Ectodermal cell (in vitro differentiated cells): Measurements from ENCODE around the gene KRT4.

Source experiments
- H3K27ac ChIP-seq: 2 replicates; pipeline ENCODE4 v1.7.0; 2013; ENCODE audit warnings: mild to moderate bottlenecking, low read depth, low read length; ENCODE audit not compliant: insufficient read depth, poor library complexity, severe bottlenecking
- H3K27me3 ChIP-seq: 2 replicates; pipeline ENCODE4 v1.7.0; 2013; ENCODE audit warnings: mild to moderate bottlenecking, low read length; ENCODE audit not compliant: insufficient read depth, control insufficient read depth, poor library complexity, severe bottlenecking
- H3K36me3 ChIP-seq: one replicate; pipeline ENCODE4 v1.7.0; 2013; ENCODE audit warnings: low read length; ENCODE audit not compliant: control insufficient read depth, insufficient read depth
- H3K4me1 ChIP-seq: one replicate; pipeline ENCODE4 v1.7.0; 2013; ENCODE audit warnings: low read length; ENCODE audit not compliant: control insufficient read depth, insufficient read depth
- H3K4me3 ChIP-seq: 2 replicates; pipeline ENCODE4 v1.7.0; 2013; ENCODE audit warnings: low read depth, low read length, control low read depth; ENCODE audit not compliant: insufficient read depth
- H3K9me3 ChIP-seq: 2 replicates; pipeline ENCODE4 v1.7.0; 2013; ENCODE audit warnings: mild to moderate bottlenecking, low read length, moderate library complexity; ENCODE audit not compliant: control insufficient read depth
- WGBS, 2 experiments: methylation state at CpG; one replicate each; pipeline ENCODE4 v1.1.7; 2013; ENCODE audit warnings: missing lambda C conversion rate in 2 of 2; 5-methylcytosine and 5-hydroxymethylcytosine counted together

KRT4 gene

GRCh38 chr12:52828591-52829021, 14.7 kb upstream of the KRT4 start:
- 72 to 75% methylated on average over 2 of the region's 2 CpGs for WGBS, 2 experiments
- Histone ChIP-seq H3K27ac (no peak overlapping the region), H3K9me3 (no peaks in the 10 kb centered on the region)

GRCh38 chr12:52828156-52828555, 14.2 kb upstream of the KRT4 start:
- Histone ChIP-seq H3K4me3 (no peak overlapping the region), H3K9me3 (no peaks in the 10 kb centered on the region), H3K36me3 (no peaks in the 10 kb centered on the region), H3K4me1 (no peaks in the 10 kb centered on the region), H3K27me3 (no peaks in the 10 kb centered on the region), H3K27ac (no peak overlapping the region)

More at GRCh38 chr12:52828591-52829021, 14.7 kb upstream of the KRT4 start:
- Histone ChIP-seq H3K4me1 (no peaks in the 10 kb centered on the region), H3K4me3 (no peak overlapping the region), H3K36me3 (no peaks in the 10 kb centered on the region), H3K27me3 (no peaks in the 10 kb centered on the region)

GRCh38 chr12:52827499-52828090, 13.7 kb upstream of the KRT4 start:
- Histone ChIP-seq H3K27ac (no peak overlapping the region), H3K4me3 (no peak overlapping the region), H3K4me1 (no peaks in the 10 kb centered on the region), H3K36me3 (no peaks in the 10 kb centered on the region), H3K9me3 (no peaks in the 10 kb centered on the region), H3K27me3 (no peaks in the 10 kb centered on the region)
- WGBS, 2 experiments, result 92% methylated on average over 6 of the region's 6 CpGs

- Histone ChIP-seq H3K27me3 (no peaks in the 10 kb centered on the region), H3K9me3 (no peaks in the 10 kb centered on the region), H3K4me3 (no peak overlapping the region), H3K36me3 (no peaks in the 10 kb centered on the region), H3K27ac (no peak overlapping the region), H3K4me1 (peaks cover 3% of the 10 kb centered on the region)
- 94 to 95% methylated on average over 11 of the region's 11 CpGs for WGBS, 2 experiments
These were observed 12.9 kb upstream of the KRT4 start for GRCh38 chr12:52826611-52827498.

GRCh38 chr12:52825961-52826360, 12.0 kb upstream of the KRT4 start:
- 92 to 94% methylated on average over 4 of the region's 4 CpGs for WGBS, 2 experiments
- no peak overlapping the region for H3K27ac ChIP-seq
- H3K27me3 ChIP-seq, result no peaks in the 10 kb centered on the region
- H3K4me3 ChIP-seq, result no peak overlapping the region
- H3K36me3 ChIP-seq, result no peaks in the 10 kb centered on the region
- H3K4me1 ChIP-seq, result peaks cover 8% of the 10 kb centered on the region
- no peaks in the 10 kb centered on the region for H3K9me3 ChIP-seq

- H3K27me3 ChIP-seq, result no peaks in the 10 kb centered on the region
- no peaks in the 10 kb centered on the region for H3K9me3 ChIP-seq
- 91 to 94% methylated on average over 5 of the region's 5 CpGs for WGBS, 2 experiments
- H3K4me1 ChIP-seq, result peaks cover 15% of the 10 kb centered on the region
- no peaks in the 10 kb centered on the region for H3K36me3 ChIP-seq
- no peak overlapping the region for H3K4me3 ChIP-seq
- H3K27ac ChIP-seq, result no peak overlapping the region
These were observed 11.0 kb upstream of the KRT4 start for GRCh38 chr12:52824741-52825410.

- no peaks in the 10 kb centered on the region for H3K36me3 ChIP-seq
- H3K4me3 ChIP-seq, result no peak overlapping the region
- no peak overlapping the region for H3K27ac ChIP-seq
- no peaks in the 10 kb centered on the region for H3K27me3 ChIP-seq
- 94% methylated on average over 15 of the region's 15 CpGs for WGBS, 2 experiments
- H3K9me3 ChIP-seq, result no peaks in the 10 kb centered on the region
- peaks cover 20% of the 10 kb centered on the region for H3K4me1 ChIP-seq
These were observed 10.0 kb upstream of the KRT4 start for GRCh38 chr12:52823761-52824450.

- 86 to 88% methylated on average over 16 of the region's 16 CpGs for WGBS, 2 experiments
- Histone ChIP-seq H3K4me1 (peaks cover 25% of the 10 kb centered on the region), H3K36me3 (no peaks in the 10 kb centered on the region), H3K27me3 (no peaks in the 10 kb centered on the region), H3K4me3 (no peak overlapping the region), H3K27ac (no peak overlapping the region), H3K9me3 (no peaks in the 10 kb centered on the region)
These were observed 9.0 kb upstream of the KRT4 start for GRCh38 chr12:52822771-52823510.

- 91 to 94% methylated on average over 10 of the region's 10 CpGs for WGBS, 2 experiments
- Histone ChIP-seq H3K27ac (no peak overlapping the region), H3K27me3 (no peaks in the 10 kb centered on the region), H3K4me3 (no peak overlapping the region), H3K36me3 (no peaks in the 10 kb centered on the region), H3K4me1 (peaks cover 25% of the 10 kb centered on the region), H3K9me3 (no peaks in the 10 kb centered on the region)
These were observed 8.1 kb upstream of the KRT4 start for GRCh38 chr12:52821826-52822660.
